ENCODE data around the gene XXYLT1. TPM values are rescaled to one million over a fixed set of nuclear protein-coding genes. Genes with fewer than 3 reads are reported as not detected.
"Not testable (repeated sequence)": the region's sequence is repeated elsewhere in the genome, so short reads cannot be mapped to it uniquely, and the experiment has no call there.

The XXYLT1 gene
- total RNA-seq, 1 donor from 2014 or later, result 22.3 TPM

DNA sequence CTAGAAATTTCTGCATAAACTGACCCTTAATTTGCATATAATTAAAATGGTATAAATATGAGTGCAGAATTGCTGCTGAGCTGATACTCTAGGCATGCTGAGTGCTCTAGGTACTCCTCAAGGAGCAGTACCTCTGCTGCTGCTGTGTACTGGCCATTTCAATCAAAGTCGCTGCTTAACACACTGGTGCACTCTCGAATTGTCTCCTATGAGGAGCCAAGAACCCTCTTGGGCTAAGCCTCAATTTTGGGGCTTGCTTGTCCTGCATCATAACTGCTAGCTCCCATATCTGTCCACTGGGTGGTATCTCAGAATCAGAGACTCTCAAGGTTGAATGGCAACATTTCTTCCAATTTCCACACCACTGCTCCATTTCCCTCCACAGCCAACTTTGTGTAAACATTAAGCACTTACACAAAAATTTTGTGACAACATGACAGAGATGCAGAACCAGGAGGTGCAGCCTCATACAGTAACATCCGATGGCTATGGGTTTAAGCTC lies 82.5 kb downstream of the XXYLT1 start:
- TF ChIP-seq, protein P1, sequence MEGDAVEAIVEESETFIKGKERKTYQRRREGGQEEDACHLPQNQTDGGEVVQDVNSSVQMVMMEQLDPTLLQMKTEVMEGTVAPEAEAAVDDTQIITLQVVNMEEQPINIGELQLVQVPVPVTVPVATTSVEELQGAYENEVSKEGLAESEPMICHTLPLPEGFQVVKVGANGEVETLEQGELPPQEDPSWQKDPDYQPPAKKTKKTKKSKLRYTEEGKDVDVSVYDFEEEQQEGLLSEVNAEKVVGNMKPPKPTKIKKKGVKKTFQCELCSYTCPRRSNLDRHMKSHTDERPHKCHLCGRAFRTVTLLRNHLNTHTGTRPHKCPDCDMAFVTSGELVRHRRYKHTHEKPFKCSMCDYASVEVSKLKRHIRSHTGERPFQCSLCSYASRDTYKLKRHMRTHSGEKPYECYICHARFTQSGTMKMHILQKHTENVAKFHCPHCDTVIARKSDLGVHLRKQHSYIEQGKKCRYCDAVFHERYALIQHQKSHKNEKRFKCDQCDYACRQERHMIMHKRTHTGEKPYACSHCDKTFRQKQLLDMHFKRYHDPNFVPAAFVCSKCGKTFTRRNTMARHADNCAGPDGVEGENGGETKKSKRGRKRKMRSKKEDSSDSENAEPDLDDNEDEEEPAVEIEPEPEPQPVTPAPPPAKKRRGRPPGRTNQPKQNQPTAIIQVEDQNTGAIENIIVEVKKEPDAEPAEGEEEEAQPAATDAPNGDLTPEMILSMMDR (IDR thresholded peaks at IDR 0.05; ENCODE audit: partially characterized antibody, unreplicated experiment), result no peak
- Mint-ChIP-seq H3K9me3 (ENCODE audit: unreplicated experiment) (peaks cover 1% of the 10 kb centered on the region), H3K27me3 (ENCODE audit: unreplicated experiment) (peaks cover 1% of the 10 kb centered on the region), H3K27ac (ENCODE audit: unreplicated experiment) (no peak overlapping the region), H3K36me3 (ENCODE audit: unreplicated experiment) (peaks cover 9% of the 10 kb centered on the region), H3K4me1 (ENCODE audit: low read depth, unreplicated experiment) (peaks cover 17% of the 10 kb centered on the region), H3K4me3 (ENCODE audit: unreplicated experiment) (no peak overlapping the region)
- DNase-seq, result no peak

GRCh38 chr3:195187609-195188425 lies 83.1 kb downstream of the XXYLT1 start:
- peak overlapping the region; percentile 28 for H3K4me3 Mint-ChIP-seq (ENCODE audit: unreplicated experiment)
- peaks cover 24% of the 10 kb centered on the region for H3K4me1 Mint-ChIP-seq (ENCODE audit: low read depth, unreplicated experiment)
- H3K27ac Mint-ChIP-seq (ENCODE audit: unreplicated experiment), result peak overlapping the region; percentile 26
- no peak for DNase-seq
- TF ChIP-seq, protein P1 (IDR thresholded peaks at IDR 0.05; ENCODE audit: partially characterized antibody, unreplicated experiment), result no peak
- H3K27me3 Mint-ChIP-seq (ENCODE audit: unreplicated experiment), result peaks cover 1% of the 10 kb centered on the region
- peaks cover 9% of the 10 kb centered on the region for H3K36me3 Mint-ChIP-seq (ENCODE audit: unreplicated experiment)
- peaks cover 1% of the 10 kb centered on the region for H3K9me3 Mint-ChIP-seq (ENCODE audit: unreplicated experiment)

DNA sequence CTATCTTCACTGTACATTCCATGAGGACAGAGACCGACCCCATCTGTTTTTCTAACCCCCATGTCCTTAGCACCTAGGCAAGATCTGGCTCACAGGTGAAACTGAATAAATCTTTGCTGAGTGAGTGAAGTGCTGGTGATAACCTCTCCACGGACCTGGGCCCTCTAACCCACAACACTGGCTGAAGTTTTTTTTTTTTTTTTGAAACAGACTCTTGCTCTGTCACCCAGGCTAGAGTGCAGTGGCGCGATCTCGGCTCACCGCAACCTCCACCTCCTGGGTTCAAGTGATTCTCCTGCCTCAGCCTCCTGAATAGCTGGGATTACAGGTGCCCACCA lies 84.3 kb downstream of the XXYLT1 start:
- not testable (repeated sequence) for H3K27me3 Mint-ChIP-seq (ENCODE audit: unreplicated experiment); DNase-seq; H3K9me3 Mint-ChIP-seq (ENCODE audit: unreplicated experiment); H3K36me3 Mint-ChIP-seq (ENCODE audit: unreplicated experiment); H3K4me3 Mint-ChIP-seq (ENCODE audit: unreplicated experiment); H3K27ac Mint-ChIP-seq (ENCODE audit: unreplicated experiment)
- H3K4me1 Mint-ChIP-seq (ENCODE audit: low read depth, unreplicated experiment), result peaks cover 33% of the 10 kb centered on the region

DNA sequence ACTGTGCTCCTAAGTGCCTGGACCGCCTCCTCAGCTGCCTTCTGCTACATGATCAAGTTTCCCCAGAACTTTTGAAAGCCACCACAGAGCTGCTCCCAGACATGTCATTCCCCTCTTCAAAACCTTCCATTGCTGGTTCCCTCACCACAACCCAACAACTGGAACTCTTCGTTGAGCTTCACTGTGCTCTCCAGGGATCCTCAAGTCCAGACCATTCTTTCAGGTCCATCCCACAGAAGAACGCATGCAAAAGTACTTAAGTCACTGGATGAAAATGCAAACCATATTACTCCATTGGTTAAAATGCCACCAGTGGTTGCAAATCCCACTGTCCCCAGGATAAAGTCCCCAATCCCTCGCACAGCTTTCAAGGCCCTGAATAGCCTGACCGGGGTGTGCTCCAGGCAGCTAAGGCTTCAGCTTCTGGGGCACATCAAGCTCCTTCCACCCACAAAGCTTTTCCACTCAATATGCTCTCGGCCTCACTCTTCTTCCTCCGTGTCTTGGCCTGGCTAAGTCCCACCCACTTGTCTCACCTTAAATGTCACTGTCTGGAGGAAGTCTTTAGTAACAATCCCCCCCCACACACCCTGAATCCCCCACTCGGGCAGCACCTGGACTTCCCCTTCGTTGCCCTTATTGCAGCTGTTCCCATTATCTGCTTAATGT lies 84.8 kb downstream of the XXYLT1 start:
- H3K4me1 Mint-ChIP-seq (ENCODE audit: low read depth, unreplicated experiment), result peaks cover 34% of the 10 kb centered on the region
- no peak overlapping the region for H3K27ac Mint-ChIP-seq (ENCODE audit: unreplicated experiment)
- H3K36me3 Mint-ChIP-seq (ENCODE audit: unreplicated experiment), result peaks cover 2% of the 10 kb centered on the region
- TF ChIP-seq, protein P1 (IDR thresholded peaks at IDR 0.05; ENCODE audit: partially characterized antibody, unreplicated experiment), result no peak
- H3K27me3 Mint-ChIP-seq (ENCODE audit: unreplicated experiment), result peaks cover 2% of the 10 kb centered on the region
- no peak for DNase-seq
- no peak overlapping the region for H3K4me3 Mint-ChIP-seq (ENCODE audit: unreplicated experiment)
- H3K9me3 Mint-ChIP-seq (ENCODE audit: unreplicated experiment), result peaks cover 1% of the 10 kb centered on the region

DNA sequence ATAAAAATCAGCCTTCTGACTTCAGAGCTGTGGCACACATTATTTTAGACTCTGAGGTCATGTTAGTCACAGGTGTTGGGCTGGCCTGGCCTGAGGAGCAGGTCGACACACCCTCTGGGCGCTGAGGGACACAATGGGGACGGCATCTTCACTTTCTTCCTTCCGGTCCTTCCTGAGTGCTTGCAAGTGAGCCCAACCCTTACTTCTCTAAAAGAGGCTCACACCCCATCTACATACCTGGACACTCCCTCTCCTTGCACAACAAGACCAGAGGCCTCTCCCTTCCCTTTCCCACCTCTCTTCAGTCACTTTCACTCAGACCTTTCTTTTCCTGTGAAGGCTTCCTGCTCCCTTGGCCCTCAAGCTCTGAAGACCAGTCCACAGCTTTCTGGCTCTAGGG lies 85.4 kb downstream of the XXYLT1 start:
- peaks cover 35% of the 10 kb centered on the region for H3K4me1 Mint-ChIP-seq (ENCODE audit: low read depth, unreplicated experiment)
- H3K27me3 Mint-ChIP-seq (ENCODE audit: unreplicated experiment), result peaks cover 4% of the 10 kb centered on the region
- H3K27ac Mint-ChIP-seq (ENCODE audit: unreplicated experiment), result no peak overlapping the region
- TF ChIP-seq, protein P1 (IDR thresholded peaks at IDR 0.05; ENCODE audit: partially characterized antibody, unreplicated experiment), result no peak
- no peaks in the 10 kb centered on the region for H3K36me3 Mint-ChIP-seq (ENCODE audit: unreplicated experiment)
- no peak overlapping the region for H3K4me3 Mint-ChIP-seq (ENCODE audit: unreplicated experiment)
- H3K9me3 Mint-ChIP-seq (ENCODE audit: unreplicated experiment), result peaks cover 1% of the 10 kb centered on the region
- DNase-seq, result no peak

All from glutamatergic neuron (in vitro differentiated cells).